ENCODE data around the gene TRHDE.
"Not testable (repeated sequence)": the region's sequence is repeated elsewhere in the genome, so short reads cannot be mapped to it uniquely, and the experiment has no call there.

TRHDE gene

DNA sequence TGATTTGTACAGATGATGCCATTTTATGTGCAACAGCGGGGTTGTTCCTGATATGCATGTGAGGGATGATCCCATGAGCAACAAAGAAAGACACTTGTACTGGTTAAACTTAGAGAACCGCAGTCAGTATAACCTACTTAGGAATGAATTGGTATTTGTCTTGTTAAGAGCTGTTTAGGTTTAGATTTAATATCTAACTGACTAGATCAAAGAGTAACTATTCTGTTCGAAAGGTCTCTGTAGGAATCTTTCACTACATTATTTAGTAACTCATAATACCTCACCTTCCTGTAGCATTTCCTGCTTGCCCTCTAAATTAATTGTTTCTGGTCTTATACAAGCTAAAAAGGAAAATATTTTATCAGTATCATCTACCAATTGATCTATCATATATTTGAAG lies 350.4 kb downstream of the TRHDE start:
- DNase-seq (ENCODE audit: low spot score): no peak

DNA sequence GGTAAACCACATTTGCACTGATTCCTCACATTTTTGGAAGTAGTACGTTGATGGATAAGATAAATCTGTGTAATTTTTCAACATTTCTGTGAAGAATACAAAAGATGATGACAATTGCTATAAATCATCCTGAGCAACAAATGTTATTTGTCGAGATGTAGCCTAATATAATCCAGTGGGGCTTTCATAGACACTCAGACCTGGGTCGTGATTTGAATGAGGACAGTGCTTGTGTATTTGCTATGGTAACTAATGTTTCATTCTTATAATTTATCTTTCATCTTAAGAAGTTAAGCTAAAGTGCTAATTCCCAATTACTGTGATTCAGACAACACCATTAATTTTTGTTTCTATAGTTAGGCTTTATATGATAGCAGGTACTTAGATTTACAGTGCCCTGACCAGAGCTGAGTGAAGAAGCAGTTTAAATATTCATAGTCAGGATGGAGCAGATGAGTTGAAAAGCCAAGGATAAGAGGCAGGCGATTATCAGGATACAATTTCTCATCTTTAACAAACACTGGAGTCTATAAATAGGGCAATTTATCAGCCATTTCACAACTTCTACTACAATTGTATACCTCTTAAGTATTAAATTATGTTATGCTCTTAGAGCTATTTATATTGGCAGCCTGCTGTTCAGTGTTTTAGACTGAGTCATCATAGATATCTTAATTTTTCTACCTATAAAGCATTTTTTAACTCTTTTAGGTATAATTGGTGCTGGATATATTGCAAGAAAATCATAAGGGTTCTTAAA lies 359.9 kb downstream of the TRHDE start:
- DNase-seq (ENCODE audit: low spot score): no peak

DNA sequence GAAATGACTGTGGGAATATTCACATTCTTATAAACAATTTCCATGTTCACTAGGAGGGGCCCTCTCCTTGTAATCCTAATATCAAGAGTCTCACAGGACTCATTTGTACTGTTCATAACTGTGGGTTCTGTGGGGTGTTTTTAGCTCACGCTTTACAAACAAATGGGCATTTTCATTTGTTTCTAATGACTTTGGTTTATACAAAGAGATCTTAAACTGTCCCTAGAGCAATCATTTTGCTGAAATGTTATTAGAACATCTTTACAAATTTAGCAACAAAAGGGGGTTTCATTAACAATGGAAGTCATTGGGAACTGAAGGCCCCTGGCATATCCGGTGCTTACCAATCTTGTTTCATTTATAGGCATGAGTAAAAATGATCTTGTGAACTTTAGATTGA lies 370.5 kb downstream of the TRHDE start:
- no peak for DNase-seq (ENCODE audit: low spot score)

DNA sequence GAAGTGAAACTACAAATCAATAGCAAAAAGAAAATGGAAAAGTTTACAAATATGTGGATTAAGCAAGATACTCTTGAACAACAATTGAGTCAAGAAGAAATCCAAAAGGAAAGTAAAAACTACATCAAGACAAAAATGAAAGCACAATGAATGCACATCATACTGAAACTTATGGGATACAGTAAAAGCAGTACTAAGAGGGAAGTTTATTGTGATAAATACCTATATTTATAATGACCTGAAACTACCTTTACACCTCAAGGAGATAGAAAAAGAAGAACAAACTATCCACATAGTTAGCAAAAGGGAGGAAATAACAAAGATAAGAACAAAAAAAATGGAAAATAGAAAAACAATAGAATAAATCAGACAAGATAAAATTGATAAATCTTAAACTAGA lies 375.0 kb downstream of the TRHDE start:
- no peak for DNase-seq (ENCODE audit: low spot score)

DNA sequence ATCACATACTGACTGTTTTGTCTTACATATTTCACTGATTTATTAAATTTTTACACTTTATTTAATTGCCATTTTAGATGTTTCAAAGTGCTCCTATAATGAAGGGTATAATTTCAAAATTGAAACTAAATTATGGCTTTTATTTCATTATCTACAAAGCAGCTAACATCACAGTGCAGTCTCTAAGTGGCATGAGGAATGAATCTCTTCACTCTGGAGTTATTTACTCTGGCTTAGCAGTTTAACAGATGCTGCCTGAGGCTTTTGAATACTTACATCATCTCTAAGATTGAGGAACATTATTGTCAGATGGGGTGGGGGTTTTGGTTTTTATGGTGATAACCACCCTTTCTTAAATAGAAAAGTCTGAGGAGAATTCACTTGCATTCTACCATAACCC lies 386.4 kb downstream of the TRHDE start:
- DNase-seq (ENCODE audit: low spot score): no peak

DNA sequence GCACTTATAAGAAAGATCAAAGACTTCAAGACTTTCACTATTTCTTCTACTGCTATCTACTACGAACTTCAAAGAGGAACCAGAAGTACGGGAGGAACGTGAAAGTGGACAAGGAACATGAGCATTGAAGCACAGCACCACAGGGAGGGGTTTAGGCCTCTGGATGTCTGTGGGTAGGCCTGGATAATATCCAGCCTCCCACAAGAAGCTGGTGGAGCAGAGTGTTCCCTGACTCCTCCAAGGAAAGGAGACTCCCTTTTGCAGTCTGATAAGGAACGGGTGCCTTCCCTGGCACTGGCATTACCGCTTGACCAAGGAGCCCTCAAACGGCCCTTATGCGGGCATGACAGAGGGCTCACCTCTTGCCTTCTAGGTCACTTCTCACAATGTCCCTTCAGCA lies 388.0 kb downstream of the TRHDE start:
- DNase-seq (ENCODE audit: low spot score): not testable (repeated sequence)

DNA sequence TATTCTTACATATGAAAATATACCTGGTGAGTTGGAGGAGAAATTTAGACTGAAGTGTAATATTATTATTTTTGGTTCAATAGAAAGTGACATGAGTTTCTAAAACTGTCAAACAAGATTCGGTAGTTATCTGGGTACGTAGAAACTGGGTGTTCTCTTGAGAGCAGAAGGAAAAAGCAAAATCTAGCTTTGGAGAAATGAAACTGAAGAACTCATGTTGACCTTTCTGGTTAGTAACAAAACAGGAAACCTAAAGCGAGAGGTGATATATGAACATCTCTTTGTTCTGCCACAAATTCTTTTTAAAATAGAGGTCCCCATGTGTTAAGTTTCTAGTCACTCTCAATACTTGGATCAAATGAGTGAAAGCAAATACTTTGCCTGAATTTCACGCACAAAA lies 401.7 kb downstream of the TRHDE start:
- no peak for DNase-seq (ENCODE audit: low spot score)

DNA sequence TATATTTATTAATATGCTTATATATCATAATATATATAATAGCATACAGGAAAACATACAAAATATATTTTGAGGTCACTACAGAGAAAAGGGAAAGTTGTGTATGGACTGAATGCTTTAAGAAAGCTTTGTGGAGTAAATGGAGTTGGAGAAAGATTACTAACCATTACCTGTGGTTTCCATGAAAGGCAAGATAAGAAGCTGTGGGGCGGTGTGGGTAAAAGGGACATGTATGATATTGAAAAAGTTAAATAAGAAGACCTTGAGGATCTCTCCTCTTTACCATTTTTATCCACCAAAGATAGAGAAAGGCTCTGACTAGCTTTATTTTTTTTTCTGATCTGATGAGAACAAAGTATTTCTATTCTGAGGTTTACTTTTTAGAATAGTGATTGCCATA lies 404.4 kb downstream of the TRHDE start:
- no peak for DNase-seq (ENCODE audit: low spot score)

DNA sequence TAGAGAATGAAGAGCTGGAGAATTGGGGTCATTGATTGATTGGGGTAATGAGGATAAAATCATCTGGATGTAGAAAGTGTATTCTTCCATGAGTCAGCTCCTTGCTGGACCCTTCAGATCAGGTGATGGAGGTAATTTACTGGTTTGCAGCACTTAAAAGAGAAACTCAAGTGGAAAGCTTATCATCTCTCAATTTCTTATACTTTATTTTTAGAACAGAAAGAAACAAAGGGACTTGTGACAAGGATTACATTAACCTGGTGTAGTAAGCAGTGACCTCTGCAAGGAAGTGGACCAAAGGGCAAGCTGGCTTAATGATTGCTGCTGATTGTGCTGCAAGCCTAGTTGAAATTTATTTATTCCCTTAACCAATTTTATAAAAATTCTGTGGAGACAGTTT lies 405.0 kb downstream of the TRHDE start:
- no peak for DNase-seq (ENCODE audit: low spot score)

DNA sequence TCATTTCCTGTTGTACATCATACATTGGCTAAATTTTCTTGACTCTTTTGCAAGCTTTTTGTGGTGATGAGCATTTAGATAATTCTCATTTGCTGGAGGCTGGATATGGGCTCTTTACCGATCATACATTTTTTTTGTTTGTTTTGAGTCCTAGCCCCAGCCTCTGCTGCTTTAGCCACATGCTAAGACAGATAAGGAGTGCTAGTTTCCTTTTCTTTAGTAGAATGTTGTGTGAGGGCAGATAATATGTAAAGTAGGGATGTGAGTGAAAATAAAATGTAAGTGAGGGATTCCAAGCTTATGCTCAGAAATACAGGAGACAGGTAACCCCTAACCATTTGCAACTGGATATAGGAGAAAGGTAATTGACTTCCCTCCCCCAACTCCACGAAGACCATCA lies 405.7 kb downstream of the TRHDE start:
- DNase-seq (ENCODE audit: low spot score): no peak

DNA sequence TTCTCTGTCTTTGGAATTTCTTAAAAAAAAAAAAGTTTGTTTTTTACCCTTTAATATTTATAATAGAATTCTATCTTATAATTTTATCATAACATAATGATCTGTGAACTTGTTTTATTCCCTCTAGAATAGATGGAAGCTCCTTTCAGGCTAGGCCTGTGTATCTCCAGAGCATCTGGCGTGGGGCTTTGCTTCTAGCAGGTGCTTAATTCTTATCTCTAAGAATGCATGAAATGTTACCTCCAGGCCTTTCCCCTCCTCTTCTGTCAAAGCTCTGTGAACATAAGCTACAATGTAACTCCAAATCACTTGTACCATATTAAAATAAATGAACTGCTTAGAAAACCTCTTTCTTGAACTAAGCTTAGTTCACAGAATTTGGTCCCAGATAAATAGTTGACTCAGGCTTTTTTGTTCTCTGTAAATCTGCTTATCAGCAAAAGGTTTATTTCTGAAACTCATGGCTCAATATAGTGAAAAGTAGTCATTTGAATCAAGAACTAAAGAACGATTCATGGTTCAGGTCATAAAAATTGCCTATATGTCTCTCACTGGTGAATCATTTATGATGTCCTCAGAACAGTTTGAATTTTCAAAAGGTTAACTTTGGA lies 407.1 kb downstream of the TRHDE start:
- no peak for DNase-seq (ENCODE audit: low spot score)

DNA sequence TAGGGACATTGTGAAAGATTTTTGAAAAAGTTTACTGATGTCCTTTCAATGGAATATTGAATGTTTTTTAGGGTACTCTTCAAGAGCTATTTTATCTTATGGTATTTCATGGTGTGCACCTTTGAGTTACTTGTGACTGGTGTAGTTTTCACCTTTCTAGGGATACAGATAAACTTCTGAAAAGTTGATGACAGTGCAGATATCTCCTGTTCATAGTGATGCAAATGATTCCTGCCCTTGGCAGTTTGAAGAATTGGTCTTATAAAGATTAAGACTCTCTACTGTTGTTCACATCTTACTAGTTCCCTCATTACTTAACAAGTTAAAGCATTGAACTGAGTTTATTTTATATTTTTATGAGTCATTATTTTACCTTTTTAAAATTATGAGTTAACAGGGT lies 408.9 kb downstream of the TRHDE start:
- DNase-seq (ENCODE audit: low spot score): no peak

DNA sequence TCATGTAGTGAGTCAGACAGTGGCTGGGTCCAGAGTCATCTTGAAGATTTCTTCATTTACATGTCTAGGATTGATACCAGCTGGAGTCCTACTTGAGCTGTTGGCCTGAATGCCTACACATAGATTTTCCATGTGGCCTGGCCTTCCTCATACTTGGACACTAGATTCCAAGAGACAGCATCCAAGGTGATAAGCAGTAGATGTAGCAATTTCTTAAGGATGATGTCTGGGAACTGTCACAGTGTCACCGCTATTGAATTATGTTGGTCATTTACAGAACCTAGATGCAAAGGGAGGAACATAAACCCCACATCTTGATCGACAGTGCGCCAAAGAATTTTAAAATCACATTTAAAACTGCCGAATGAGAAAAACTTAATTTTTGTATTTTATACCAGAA lies 412.3 kb downstream of the TRHDE start:
- DNase-seq (ENCODE audit: low spot score): no peak

DNA sequence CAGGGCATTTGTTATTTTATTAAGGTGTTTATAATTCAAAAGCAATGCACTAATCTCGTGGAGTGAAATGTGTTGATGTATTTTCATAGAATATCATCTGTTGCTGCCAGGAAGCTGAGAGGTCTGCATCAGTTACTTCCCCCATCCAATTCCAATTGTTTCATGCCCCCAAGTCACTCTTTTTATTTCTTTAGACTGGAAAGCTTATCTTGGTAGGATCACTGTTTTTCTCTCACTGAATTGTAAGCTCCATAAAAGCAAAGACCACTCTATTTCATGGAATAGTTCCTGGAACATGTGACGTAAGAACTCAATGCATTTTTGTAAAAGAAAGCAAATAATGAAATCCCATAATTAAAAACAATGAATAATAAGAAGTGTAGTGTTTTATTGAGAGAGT lies 420.2 kb downstream of the TRHDE start:
- no peak for DNase-seq (ENCODE audit: low spot score)

DNA sequence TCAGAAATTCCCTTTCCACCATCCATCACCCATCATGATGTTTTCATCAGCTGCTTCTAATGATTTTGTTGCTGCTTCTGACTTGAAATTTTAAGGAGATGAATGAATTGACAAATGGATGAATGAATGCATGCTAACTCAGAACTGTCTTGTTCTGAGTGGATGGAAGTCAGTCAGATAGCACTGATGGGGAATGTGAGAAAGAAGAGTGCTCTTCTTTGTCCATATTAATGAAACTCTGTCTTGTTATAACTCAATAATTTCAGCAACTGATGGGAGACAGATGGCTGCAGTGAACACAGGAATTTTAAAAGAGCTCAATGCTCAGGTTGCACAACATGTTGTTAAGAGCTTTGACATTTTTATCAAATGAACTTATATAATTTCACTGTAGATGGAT lies 422.0 kb downstream of the TRHDE start:
- no peak for DNase-seq (ENCODE audit: low spot score)

DNA sequence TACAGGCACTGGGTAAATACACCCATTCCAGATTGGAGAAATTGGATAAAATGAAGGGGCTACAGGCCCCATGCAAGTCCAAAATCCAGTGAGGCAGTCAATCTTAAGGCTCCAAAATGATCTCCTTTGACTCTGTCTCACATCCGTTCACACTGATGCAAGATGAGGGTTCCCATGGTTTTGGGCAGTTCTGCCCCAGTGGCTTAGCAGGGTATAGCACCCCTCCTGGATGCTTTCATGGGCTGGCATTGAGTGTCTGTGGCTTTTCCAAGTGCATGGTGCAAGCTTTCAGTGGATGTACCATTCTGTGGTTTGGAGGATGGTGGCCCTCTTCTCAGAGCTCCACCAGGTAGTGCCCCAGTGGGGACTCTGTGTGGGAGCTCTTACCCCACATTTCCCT lies 427.2 kb downstream of the TRHDE start:
- DNase-seq (ENCODE audit: low spot score): no peak

DNA sequence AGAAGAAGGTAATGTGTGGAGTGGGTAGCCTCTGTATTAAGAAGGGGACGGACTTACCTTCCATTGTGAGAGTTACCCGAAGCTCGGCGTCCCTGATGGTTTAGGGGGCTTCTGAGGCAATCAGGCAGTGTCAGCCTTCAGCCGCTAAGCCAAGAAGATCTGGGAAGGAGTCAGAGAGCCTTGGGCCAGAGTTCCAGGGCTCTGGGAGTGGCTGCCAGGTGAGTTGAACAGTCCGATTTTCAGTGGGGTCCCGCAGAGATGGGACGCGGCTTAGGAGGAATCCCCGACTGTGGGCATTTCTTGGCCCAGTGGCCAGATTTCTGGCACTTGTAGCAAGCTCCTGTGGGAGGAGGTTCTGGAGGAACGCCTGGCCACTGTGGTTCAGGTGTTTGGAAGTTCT lies 439.9 kb downstream of the TRHDE start:
- DNase-seq (ENCODE audit: low spot score): not testable (repeated sequence)

DNA sequence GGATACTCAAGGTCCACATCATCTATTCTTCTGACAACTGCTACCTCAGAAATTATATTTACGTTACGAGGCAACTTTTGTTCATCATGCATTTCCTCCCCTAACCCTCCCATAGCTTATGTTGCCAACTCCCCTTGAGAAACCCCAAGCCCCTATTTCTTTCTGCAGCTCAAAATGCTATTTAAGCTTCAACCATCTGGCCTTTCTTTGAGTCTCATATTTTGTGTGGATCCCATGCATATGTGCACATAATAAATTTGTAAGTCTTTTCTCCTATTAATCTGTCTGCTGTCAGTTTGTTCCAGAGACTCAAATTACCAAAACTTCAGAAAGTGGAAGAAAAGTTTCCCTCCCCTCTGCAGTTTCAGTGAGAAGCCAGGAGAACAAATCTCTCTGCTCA lies 444.1 kb downstream of the TRHDE start:
- DNase-seq (ENCODE audit: low spot score): no peak

DNA sequence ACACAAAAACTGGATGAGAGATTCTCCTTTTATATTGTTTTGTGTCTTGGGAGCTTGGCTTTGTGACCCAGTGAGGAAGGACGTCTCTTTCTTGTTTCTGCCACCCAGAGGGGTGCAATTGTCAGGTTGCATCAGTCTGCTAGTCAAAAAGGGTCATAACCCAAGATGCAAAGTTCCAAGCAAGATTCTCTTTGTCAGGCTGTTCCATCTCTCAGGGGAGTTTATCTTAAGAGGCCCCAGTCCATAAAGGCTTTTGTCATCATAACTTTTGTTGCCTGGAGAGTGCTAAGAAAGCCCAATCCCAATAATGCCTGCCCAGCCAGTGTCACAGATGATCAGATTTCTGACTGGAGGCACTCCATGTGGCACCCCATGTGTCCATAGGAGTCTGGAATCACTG lies 444.9 kb downstream of the TRHDE start:
- no peak for DNase-seq (ENCODE audit: low spot score)

All from cerebellar cortex (tissue), 1 donor.